ENCODE results near the gene B4GALNT2.
"Not testable (repeated sequence)": the region's sequence is repeated elsewhere in the genome, so short reads cannot be mapped to it uniquely, and the experiment has no call there.

B4GALNT2 gene

DNA sequence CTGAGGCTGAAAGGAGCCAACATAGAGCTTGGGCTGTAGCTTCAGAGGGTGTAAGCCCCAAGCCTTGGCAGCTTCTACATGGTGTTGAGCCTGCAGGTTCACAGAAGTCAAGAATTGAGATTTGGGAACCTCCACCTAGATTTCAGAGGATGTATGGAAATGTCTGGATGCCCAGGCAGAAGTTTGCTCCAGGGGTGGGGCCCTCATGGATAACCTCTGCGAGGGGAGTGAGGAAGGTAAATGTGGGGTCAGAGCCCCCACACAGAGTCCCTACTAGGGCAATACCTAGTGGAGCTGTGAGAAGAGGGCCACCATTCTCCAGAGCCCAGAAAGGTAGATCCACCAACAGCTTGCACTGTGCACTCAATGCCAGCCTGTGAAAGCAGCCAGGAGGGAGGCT is 52.8 kb downstream of the B4GALNT2 start:
- Mint-ChIP-seq H3K4me1 (peaks cover 13% of the 10 kb centered on the region), H3K9me3 (peaks cover 13% of the 10 kb centered on the region in 2 donors)
- H3K4me3 Mint-ChIP-seq, ATAC-seq, H3K27me3 Mint-ChIP-seq, DNase-seq, H3K27ac Mint-ChIP-seq: not testable (repeated sequence)

DNA sequence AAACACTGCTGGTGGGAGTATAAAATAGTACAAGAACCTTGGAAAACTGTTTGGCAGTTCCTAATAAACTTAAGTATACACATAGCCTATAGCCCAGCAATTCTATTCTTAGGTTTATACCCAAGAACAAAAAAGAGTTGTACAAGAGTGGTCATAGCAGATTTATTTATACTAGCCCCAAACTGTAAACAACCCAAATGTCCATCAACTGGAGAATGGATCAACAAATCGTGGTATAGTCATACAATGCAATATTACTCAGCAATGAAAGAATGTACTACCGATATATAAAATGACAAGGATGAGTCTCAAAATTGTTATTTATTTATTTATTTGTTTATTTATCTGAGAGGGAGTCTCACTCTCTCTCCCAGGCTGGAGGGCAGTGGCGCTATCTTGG is 54.7 kb downstream of the B4GALNT2 start:
- no peak for DNase-seq
- no peak overlapping the region for H3K4me3 Mint-ChIP-seq
- H3K27me3 Mint-ChIP-seq, result no peaks in the 10 kb centered on the region
- H3K9me3 Mint-ChIP-seq, result peaks cover 13% of the 10 kb centered on the region in 2 donors
- H3K27ac Mint-ChIP-seq, result no peak overlapping the region
- ATAC-seq, result no peak
- peaks cover 22% of the 10 kb centered on the region for H3K4me1 Mint-ChIP-seq

DNA sequence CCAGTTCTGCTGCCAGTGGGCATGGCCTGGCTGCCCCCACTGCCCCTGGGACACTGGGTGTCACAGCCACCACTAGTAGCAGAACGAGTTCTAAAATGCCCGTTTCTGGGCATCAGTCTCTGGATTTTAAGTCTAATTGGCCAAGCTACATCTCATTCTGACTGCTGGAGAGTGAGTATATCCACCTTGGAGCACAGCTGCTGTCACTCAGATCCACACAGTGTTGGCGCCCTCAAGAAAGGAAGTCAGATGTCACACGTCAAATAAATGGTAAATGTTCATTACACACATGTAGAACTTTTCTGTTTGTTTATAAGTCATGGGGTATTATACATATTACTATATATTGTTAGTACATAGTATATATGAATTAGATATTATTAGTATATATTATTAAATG is 58.4 kb downstream of the B4GALNT2 start:
- no peak for ATAC-seq

DNA sequence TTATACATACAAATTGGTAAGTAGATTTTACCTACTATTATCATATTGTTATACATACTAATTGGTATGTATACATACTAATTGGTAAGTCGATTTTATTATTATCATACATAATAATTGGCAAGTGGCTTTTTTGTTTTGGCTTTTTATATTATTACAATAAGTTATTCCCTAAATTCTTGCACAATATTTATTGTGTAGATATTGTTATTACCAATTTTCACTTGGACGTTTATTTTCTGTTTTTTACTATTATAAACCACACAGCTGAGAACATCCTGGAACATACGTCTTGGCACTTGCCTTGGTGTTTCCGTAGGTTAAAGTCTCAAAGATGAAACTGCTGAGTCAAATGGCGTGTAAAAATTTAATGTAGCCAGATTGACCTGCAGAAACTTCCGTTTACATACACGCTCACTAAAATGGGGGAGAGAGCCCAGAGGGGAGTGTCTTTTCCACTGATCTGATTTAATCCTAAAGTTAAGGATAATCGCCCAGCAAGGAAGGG is 58.9 kb downstream of the B4GALNT2 start:
- Mint-ChIP-seq H3K27ac (peak overlapping the region; percentile 95 to 100), H3K9me3 (no peaks in the 10 kb centered on the region)

More for the DNA sequence above, 58.4 kb downstream of the B4GALNT2 start:
- Mint-ChIP-seq H3K9me3 (peaks cover 4% of the 10 kb centered on the region in 2 donors), H3K4me1 (peaks cover 54% of the 10 kb centered on the region), H3K4me3 (peak overlapping the region in 1 of 2 donors; percentile 46), H3K27me3 (no peaks in the 10 kb centered on the region), H3K27ac (no peak overlapping the region)
- DNase-seq, result no peak

DNA sequence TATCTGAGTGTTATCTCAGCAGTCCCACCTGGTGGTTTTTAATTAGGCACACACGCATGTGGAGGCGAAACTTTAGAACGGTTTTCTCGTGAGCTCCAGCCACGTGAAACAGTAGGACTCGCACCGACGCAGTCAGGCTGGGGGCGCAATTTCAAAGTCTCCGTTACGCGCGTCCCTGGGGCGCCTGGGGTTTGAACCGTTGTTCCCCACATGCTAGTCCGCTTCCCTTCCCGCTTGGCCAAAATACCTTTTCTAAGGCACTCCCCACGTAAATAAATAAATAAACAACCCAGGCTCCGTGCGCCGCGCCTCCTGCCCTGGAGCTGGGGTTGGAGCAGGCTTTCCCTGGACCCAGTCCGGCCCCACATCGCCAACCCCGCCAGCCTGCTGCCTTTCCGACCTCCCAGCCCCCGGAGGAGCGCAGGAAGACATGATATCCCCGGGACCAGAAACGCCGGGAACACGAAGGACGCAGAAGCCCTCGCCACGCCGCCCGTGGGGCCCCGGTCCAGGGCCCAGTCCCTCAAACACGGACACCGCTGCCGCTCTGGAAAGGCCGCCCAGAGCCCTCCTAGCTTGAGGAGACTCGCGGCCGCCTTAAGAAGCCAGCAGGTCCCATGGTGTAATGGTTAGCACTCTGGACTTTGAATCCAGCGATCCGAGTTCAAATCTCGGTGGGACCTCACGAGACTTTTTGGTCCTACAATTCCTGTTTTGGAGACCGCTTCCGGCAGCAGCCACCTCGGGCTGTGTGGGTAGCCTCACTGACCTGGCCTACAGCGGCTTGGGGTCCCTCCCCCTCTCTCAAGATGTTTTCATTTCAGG is 59.6 kb downstream of the B4GALNT2 start:
- ATAC-seq (peak; percentile 82), DNase-seq (peak; percentile 88 to 96)
- Mint-ChIP-seq H3K9me3 (no peaks in the 10 kb centered on the region), H3K27me3 (no peaks in the 10 kb centered on the region), H3K27ac (peak overlapping the region; percentile 95 to 100), H3K4me1 (peaks cover 62% of the 10 kb centered on the region), H3K4me3 (peak overlapping the region; percentile 93 to 98)

More for the DNA sequence above, 58.9 kb downstream of the B4GALNT2 start:
- ATAC-seq, result peak; percentile 2
- H3K4me3 Mint-ChIP-seq, result peak overlapping the region; percentile 93 to 98
- peaks cover 59% of the 10 kb centered on the region for H3K4me1 Mint-ChIP-seq
- H3K27me3 Mint-ChIP-seq, result no peaks in the 10 kb centered on the region
- DNase-seq, result no peak

DNA sequence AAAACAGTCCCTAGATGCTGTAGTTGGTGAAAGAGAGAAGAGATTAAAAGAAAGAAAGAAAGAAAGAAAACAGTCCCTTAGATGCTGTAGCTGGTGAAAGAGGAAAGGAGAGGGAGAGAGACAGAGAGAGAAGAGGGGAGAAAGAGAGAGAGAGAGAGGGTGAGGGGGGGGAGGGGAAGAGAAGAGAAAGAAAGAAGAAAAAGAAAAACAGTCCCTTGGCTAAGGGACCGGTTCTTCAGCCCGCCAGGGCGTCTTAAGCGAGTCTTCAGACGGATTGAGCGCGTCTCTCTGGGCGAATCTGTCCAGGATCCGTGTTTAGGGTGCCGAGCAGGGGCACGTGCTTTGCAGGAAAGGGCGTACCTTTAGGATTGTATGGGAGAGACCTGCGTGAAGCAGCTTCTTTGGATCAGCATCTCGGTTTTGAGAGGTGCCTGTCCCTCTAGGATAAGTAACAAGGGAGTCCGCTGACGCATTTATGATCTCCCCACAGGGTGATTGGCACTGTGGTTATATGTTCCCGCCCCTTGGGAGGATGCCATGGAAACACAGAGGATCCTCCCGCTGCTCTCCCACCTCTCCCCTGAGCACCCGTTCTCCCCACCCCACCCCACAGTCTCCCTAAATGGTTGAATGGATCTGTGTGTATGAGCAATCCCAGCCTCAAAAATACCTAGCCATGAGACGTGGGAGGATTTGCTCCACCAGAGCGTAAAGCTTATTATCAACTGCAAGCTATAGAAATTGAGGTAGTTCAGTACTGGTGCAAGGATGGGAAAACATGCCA is 61.1 kb downstream of the B4GALNT2 start:
- peaks cover 62% of the 10 kb centered on the region for H3K4me1 Mint-ChIP-seq
- no peak for ATAC-seq
- no peak for DNase-seq

DNA sequence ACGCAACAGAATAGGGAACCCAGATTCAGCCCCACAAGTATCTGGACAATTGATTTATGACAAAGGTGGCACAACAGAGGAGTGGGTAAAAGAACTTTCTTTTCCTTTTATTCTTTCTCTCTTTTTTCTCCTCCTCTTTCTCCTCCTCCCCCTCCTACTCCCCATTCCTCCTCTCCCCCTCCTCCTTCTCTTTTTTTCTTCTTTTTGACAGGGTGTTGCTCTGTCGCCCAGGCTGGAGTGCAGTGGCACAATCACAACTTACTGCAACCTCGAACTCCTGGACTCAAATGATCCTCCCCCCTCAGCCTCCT is 61.7 kb downstream of the B4GALNT2 start:
- Mint-ChIP-seq H3K4me3 (peak overlapping the region; percentile 27 to 66), H3K27ac (peak overlapping the region in 1 of 2 donors; percentile 27), H3K4me1 (peaks cover 62% of the 10 kb centered on the region), H3K27me3 (no peaks in the 10 kb centered on the region), H3K9me3 (no peaks in the 10 kb centered on the region)
- ATAC-seq, result no peak
- DNase-seq, result no peak

More for the DNA sequence above, 61.1 kb downstream of the B4GALNT2 start:
- no peaks in the 10 kb centered on the region for H3K27me3 Mint-ChIP-seq
- H3K27ac Mint-ChIP-seq, result peak overlapping the region; percentile 95 to 100
- H3K4me3 Mint-ChIP-seq, result peak overlapping the region; percentile 93 to 98
- no peaks in the 10 kb centered on the region for H3K9me3 Mint-ChIP-seq

DNA sequence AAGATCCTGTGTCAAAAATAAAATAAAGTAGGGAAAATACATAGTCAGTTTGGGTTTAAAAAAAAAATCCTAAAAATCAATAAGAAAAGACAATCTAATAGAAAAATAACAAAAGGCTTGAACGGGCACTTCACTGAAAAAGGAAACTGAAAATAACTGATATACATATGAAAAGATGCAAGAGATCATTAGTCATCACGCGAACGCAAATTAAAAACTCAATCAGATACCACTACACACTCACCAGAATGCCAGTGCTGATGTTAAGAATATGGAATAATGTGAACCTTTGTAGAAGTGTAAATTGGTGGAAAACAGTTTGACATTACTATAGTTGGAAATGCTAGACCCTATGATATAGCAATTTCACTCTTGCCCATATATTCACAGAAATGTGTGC is 63.2 kb downstream of the B4GALNT2 start:
- Mint-ChIP-seq H3K4me1 (peaks cover 52% of the 10 kb centered on the region), H3K4me3 (peak overlapping the region in 1 of 2 donors; percentile 10)
- DNase-seq, result no peak

DNA sequence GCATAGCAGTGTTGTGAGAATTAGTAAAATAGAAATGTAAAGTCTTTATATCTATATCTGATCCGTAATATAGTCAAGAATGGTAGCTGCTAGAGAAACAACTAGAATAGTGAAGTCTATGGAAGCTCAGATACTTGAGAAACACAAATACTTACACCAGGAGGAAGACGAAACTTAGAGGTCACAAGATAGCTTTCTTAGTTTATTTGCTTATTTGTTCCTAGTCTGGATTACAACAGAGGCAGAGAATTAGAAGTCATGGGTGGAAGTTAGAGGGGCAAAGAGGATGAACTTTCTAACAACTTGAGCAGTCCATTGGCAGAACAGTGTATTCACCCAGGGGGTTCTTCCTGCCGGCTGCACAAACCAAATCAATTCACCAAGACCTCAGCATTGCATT is 64.0 kb downstream of the B4GALNT2 start:
- H3K27me3 Mint-ChIP-seq, result no peaks in the 10 kb centered on the region
- no peak overlapping the region for H3K4me3 Mint-ChIP-seq
- H3K9me3 Mint-ChIP-seq, result no peaks in the 10 kb centered on the region
- H3K4me1 Mint-ChIP-seq, result peaks cover 48% of the 10 kb centered on the region
- H3K27ac Mint-ChIP-seq, result no peak overlapping the region
- ATAC-seq, result no peak
- DNase-seq, result no peak

More for the DNA sequence above, 63.2 kb downstream of the B4GALNT2 start:
- Mint-ChIP-seq H3K27ac (no peak overlapping the region), H3K27me3 (no peaks in the 10 kb centered on the region), H3K9me3 (no peaks in the 10 kb centered on the region)
- no peak for ATAC-seq

DNA sequence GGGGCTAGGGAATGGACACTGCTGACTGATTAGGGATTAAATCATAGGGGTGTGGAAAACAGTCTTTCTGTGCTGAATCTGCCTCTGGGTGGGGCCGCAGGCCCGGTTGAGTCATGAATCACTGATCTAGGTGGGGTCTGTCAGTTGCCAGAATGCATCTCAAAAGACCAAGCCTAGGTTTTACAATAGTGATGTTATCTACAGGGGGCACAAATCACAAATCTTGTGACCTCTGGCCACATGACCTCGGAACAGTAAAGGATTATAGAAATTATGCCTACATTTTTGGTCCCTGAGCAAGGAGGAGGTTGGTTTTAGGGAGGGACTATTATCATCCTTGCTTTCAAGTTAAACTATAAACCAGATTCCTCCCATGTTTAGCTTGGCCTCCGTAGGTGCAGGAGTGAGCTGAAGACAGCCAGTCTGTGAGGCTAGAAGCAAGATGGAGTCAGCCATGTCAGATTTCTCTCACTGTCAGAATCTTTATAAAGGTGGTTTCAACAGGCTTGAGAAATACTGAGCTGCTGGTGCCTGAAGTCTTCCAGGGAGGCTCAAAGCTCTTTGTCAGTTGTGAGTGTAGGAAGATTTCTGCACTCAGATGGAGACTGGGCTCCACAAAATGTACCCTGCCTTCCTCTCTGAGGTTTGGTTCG is 64.9 kb downstream of the B4GALNT2 start:
- Mint-ChIP-seq H3K4me1 (peaks cover 39% of the 10 kb centered on the region), H3K9me3 (no peaks in the 10 kb centered on the region), H3K4me3 (no peak overlapping the region), H3K27me3 (no peaks in the 10 kb centered on the region), H3K27ac (no peak overlapping the region)
- DNase-seq (no peak), ATAC-seq (no peak)

DNA sequence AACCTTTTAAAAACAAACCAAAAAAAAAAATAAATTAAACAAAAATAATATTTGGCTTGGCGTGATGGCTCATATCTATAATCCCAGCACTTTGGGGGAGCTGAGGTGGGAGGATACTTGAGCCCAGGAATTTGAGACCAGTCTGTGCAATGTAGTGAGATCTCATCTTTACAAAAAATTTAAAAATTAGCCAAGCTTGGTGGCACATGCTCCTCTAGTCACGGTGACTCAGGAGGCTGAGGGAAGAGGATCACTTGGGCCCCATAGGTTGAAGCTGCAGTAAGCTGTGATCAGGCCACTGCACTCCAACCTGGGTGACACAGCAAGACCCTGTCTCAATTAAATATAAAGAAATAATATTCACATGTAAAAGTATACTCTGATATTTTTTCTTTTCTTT is 65.6 kb downstream of the B4GALNT2 start:
- Mint-ChIP-seq H3K27ac (peak overlapping the region in 1 of 2 donors; percentile 38), H3K4me1 (peaks cover 31% of the 10 kb centered on the region), H3K27me3 (no peaks in the 10 kb centered on the region), H3K4me3 (no peak overlapping the region), H3K9me3 (no peaks in the 10 kb centered on the region)
- no peak for ATAC-seq
- DNase-seq, result no peak

DNA sequence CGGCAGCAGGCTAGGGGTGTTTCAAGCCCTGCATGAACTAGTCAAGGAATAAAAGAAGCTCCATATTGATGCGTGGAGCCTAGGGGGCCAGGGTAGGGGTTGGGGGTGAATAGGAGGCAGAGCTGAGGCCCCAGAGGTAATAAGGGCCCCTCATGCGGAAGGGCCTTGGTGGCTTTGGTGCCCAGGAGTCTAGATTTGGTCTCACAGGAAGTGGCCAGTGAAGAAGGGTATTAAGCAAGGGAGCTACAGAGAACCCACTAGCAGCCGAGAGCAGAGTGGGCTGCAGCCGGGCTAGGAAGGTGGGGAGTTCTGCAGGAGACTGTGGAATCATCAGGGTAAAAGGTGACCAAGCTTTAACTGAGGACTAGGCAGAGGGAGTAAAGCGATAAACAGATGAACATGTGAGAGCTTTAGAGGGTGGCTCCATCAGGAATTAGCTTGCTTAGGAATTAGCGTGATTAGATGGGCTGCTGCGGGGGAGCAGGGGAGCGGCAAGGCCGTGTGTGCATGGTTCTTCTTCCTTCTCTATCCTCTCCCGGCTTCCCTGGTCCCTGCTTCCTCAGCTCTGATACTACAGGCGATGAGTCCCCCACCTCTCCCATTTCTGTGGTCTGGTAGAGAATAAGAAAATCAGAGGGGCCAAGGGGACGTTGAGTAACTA is 68.0 kb downstream of the B4GALNT2 start:
- no peak overlapping the region for H3K27ac Mint-ChIP-seq
- H3K27me3 Mint-ChIP-seq, result no peaks in the 10 kb centered on the region
- no peak for DNase-seq

DNA sequence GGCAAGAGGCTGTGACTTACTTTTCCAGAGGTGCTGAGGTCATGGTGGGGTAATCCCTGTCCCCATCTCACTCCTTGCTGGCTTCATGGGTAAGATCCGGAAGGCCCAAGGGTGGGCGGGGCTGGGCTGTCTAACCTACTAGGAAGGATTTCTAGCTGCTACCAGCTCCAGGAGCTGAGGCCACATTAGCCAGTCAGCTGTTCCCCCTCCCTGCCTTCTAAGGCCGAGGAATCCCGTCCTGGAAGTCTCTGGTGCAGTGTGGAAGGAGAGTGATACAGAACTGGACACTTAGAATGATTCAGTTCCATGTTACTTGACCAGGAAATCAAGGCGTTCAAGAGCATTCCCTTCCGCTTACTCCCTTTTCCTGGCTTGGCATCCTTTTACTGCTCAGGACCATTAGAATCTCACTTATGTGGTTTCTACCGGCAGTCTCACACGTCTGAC is 68.9 kb downstream of the B4GALNT2 start:
- Mint-ChIP-seq H3K4me3 (no peak overlapping the region), H3K4me1 (peaks cover 12% of the 10 kb centered on the region), H3K27me3 (no peaks in the 10 kb centered on the region), H3K27ac (no peak overlapping the region), H3K9me3 (no peaks in the 10 kb centered on the region)
- DNase-seq, result no peak
- no peak for ATAC-seq

More for the DNA sequence above, 68.0 kb downstream of the B4GALNT2 start:
- no peak overlapping the region for H3K4me3 Mint-ChIP-seq
- H3K4me1 Mint-ChIP-seq, result peaks cover 18% of the 10 kb centered on the region
- ATAC-seq, result no peak
- no peaks in the 10 kb centered on the region for H3K9me3 Mint-ChIP-seq

DNA sequence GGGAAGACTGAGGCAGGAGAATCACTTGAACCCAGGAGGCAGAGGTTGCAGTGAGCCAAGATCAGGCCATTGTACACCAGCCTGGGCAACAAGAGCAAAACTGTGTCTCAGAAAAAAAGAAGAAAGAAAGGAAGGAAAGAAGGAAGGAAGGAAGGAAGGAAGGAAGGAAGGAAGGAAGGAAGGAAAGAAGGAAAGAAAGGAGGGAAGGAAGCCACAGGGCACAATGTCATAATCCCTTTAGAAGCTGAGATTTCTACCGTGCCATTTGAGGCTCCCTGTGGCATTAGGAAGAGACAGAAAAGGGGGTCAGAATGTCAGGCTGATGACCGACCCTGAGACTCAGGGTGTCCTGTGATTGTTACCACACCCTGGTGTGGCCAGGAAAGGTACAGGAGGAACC is 71.2 kb downstream of the B4GALNT2 start:
- ATAC-seq (no peak), DNase-seq (no peak)
- H3K4me1 Mint-ChIP-seq, result peaks cover 12% of the 10 kb centered on the region
- no peaks in the 10 kb centered on the region for H3K27me3 Mint-ChIP-seq
- no peak overlapping the region for H3K4me3 Mint-ChIP-seq
- no peak overlapping the region for H3K27ac Mint-ChIP-seq
- no peaks in the 10 kb centered on the region for H3K9me3 Mint-ChIP-seq

DNA sequence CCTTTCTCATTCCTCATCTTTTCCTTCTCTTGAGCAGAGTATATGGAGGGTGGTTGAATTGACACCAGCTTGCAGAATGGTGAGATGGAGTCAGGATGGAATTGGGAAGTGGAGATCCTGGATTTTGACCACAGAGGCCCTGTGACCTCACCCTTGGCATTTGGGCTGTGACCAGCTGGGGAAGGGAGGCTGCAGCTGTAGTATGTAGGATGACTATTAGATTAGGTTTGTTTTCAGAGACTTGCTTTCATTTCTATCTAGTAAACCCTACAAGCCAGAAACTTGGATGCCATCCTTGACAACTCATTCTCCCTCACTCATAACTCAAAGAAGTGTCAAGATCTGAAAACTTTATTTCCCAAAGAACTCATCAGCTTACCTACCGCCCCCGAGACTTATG is 71.9 kb downstream of the B4GALNT2 start:
- no peaks in the 10 kb centered on the region for H3K27me3 Mint-ChIP-seq
- DNase-seq (no peak), ATAC-seq (no peak)
- H3K4me3 Mint-ChIP-seq, result no peak overlapping the region
- H3K4me1 Mint-ChIP-seq, result peaks cover 19% of the 10 kb centered on the region
- H3K27ac Mint-ChIP-seq, result peak overlapping the region in 1 of 2 donors; percentile 12
- no peaks in the 10 kb centered on the region for H3K9me3 Mint-ChIP-seq
